Neural crest cell (in vitro differentiated cells): ENCODE data around the gene HIRA. TPM values are rescaled to one million over a fixed set of nuclear protein-coding genes. Genes with fewer than 3 reads are reported as not detected.
"Not testable (repeated sequence)": the region's sequence is repeated elsewhere in the genome, so short reads cannot be mapped to it uniquely, and the experiment has no call there.

Experiments
- DNase-seq: peaks from one replicate; pipeline ENCODE4 v3.0.0; 2021; ENCODE audit warnings: low read depth, mixed read lengths, low spot score
- H3K27ac Mint-ChIP-seq: one replicate; pipeline ENCODE4 v1.8.0; 2021; ENCODE audit warnings: mild to moderate bottlenecking, mixed read lengths; ENCODE audit not compliant: unreplicated experiment
- H3K27me3 Mint-ChIP-seq: 2 replicates; pipeline ENCODE4 v1.8.0; 2021; ENCODE audit warnings: low read depth, mild to moderate bottlenecking, mixed read lengths
- H3K36me3 Mint-ChIP-seq: 2 replicates; pipeline ENCODE4 v1.8.0; 2021; ENCODE audit warnings: low read depth, mild to moderate bottlenecking, mixed read lengths
- H3K4me1 Mint-ChIP-seq: 2 replicates; pipeline ENCODE4 v1.8.0; 2021; ENCODE audit warnings: mixed read lengths
- H3K4me3 Mint-ChIP-seq: one replicate; pipeline ENCODE4 v1.8.0; 2021; ENCODE audit warnings: mild to moderate bottlenecking, mixed read lengths
- H3K9me3 Mint-ChIP-seq: 2 replicates; pipeline ENCODE4 v1.8.0; 2021; ENCODE audit warnings: mixed read lengths
- total RNA-seq: library from RNA; stranded (reverse); gene quantifications from 2 replicates; pipeline ENCODE4 v1.2.1, GENCODE V29; 2021
- TF ChIP-seq, protein P1 (sequence below): fragments of 200-600 bp; sonication (generic); conservative IDR thresholded peaks from 2 replicates; pipeline ENCODE4 v1.5.0; 2021; ENCODE audit warnings: antibody characterized with exemption, mild to moderate bottlenecking

HIRA gene
- total RNA-seq, 1 donor from 2014 or later: 57.1 TPM

- TF ChIP-seq, protein P1, sequence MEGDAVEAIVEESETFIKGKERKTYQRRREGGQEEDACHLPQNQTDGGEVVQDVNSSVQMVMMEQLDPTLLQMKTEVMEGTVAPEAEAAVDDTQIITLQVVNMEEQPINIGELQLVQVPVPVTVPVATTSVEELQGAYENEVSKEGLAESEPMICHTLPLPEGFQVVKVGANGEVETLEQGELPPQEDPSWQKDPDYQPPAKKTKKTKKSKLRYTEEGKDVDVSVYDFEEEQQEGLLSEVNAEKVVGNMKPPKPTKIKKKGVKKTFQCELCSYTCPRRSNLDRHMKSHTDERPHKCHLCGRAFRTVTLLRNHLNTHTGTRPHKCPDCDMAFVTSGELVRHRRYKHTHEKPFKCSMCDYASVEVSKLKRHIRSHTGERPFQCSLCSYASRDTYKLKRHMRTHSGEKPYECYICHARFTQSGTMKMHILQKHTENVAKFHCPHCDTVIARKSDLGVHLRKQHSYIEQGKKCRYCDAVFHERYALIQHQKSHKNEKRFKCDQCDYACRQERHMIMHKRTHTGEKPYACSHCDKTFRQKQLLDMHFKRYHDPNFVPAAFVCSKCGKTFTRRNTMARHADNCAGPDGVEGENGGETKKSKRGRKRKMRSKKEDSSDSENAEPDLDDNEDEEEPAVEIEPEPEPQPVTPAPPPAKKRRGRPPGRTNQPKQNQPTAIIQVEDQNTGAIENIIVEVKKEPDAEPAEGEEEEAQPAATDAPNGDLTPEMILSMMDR: no peak
- no peak for DNase-seq
- H3K4me1 Mint-ChIP-seq: no peaks in the 10 kb centered on the region
- no peaks in the 10 kb centered on the region for H3K27me3 Mint-ChIP-seq
- no peak overlapping the region for H3K4me3 Mint-ChIP-seq
- no peak overlapping the region for H3K27ac Mint-ChIP-seq
- peaks cover 28% of the 10 kb centered on the region for H3K9me3 Mint-ChIP-seq
- H3K36me3 Mint-ChIP-seq: peaks cover 87% of the 10 kb centered on the region
Observed at GRCh38 chr22:19337137-19337536, 94.4 kb downstream of the HIRA start.

DNA sequence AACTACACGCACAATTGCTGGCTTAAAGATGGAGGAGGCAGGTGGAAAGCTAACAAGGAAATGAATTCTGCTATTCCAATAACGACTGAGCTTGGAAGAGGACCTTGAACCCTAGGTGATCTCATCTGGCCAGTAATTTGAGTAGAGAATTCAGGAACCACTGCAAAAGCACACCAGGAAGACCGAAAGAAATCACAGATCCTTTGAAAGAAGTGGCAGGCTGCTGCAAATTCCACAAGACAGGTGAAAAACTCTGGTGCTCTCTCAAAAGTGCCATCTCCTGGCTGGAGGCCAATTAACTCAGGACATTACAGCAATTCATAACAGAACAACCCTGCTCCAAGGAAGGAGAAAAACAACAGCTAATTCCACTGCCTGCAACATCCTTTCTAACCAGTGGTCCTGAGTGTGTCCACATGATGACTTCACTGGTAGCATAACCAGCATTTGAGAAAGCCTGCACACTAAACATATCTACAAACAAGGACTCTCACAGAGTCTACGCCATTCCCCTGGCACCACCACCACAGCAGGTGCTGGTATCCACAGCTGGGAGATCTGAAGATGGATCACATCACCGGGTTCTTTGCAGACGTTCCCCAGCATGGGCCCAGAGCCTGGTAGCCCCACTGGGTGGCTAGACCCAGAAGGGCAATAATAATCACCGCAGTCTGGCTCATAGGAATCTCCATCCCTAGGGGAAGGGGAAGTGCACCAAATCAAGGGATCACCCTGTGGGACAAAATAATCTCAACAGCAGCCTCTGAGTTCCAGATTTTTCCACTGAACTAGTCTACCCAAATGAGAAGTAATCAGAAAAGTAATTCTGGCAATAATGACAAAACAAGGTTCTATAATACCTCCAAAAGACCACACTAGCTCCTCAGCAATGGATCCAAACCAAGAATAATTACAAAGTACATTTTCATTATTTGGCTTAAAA, 95.1 kb downstream of the HIRA start:
- H3K27ac Mint-ChIP-seq: no peak overlapping the region
- no peak for DNase-seq
- no peaks in the 10 kb centered on the region for H3K4me1 Mint-ChIP-seq
- peaks cover 86% of the 10 kb centered on the region for H3K36me3 Mint-ChIP-seq
- no peak overlapping the region for H3K4me3 Mint-ChIP-seq
- no peaks in the 10 kb centered on the region for H3K27me3 Mint-ChIP-seq
- TF ChIP-seq, protein P1: no peak
- H3K9me3 Mint-ChIP-seq: peaks cover 28% of the 10 kb centered on the region

DNA sequence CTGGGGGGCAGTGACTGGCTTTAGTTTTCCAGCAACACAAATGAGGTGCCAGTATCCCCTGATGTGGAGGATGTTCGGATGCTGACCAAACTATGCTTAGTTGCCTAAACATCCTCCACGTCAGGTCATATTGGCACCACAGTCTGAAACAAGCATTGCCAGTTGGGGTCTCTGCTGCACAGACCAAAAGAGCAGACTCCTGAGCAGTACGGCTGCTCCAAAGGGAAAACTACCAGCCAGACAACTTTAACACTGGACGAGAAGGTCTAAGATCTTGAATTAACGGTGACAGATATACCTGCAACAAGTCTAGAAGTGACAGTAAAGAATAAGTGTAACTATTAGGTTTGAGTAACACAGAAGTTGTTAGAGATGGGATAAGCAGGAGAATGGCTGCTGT, 99.6 kb downstream of the HIRA start:
- H3K4me3 Mint-ChIP-seq: no peak overlapping the region
- H3K9me3 Mint-ChIP-seq: peaks cover 19% of the 10 kb centered on the region
- no peak overlapping the region for H3K27ac Mint-ChIP-seq
- no peak for DNase-seq
- peaks cover 72% of the 10 kb centered on the region for H3K36me3 Mint-ChIP-seq
- no peaks in the 10 kb centered on the region for H3K4me1 Mint-ChIP-seq
- TF ChIP-seq, protein P1: no peak
- H3K27me3 Mint-ChIP-seq: no peaks in the 10 kb centered on the region

DNA sequence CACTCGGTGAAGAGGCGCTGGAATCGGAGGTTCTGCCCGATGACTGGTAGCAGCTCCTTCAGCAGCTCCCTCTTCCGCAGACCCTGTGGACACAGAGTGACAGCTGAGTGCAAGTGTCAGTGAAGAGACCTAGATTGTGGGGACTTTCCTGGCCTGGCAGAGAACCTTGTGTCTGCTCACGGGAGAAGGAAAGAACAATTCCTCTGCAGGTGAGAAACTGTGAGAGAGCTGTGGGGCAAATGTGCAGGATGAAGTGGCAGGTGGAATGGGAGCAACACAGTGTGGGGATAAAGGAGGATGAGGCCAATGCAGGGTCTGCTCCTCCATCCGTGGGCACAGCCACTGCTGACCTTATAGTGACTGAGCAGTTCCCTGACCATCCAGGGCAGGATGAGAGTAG, 100.1 kb downstream of the HIRA start:
- Mint-ChIP-seq H3K27me3 (no peaks in the 10 kb centered on the region), H3K4me3 (no peak overlapping the region), H3K27ac (no peak overlapping the region), H3K4me1 (no peaks in the 10 kb centered on the region), H3K9me3 (peaks cover 19% of the 10 kb centered on the region), H3K36me3 (peaks cover 67% of the 10 kb centered on the region)
- TF ChIP-seq, protein P1: no peak
- DNase-seq: no peak

DNA sequence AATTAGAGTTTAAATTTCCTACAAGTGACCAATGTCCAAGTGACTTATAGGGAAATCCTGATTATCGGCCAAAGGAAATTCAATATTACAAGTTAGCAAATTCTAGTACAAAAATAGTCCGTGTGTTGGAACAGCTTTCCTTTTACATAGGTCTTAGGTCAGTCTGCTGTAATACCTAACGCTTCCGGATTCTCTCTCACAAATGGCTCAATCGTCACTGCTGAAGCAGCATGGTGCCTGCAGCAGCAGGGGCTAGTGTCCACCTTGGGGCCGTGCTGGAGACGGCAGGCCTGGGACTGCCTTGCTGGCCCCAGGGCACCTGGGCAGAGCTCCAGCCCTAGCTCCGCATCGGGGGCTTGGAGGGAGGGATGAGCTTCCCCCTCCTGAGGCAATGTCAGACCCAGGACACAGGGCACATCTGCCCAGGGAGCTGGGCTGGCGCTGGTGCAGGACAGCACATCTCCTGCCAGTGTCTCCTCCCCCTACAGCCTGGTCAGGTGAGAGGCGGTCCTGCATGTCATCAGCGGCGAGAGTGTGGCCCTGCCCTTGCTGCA, 100.6 kb downstream of the HIRA start:
- Mint-ChIP-seq H3K27me3 (no peaks in the 10 kb centered on the region), H3K4me3 (no peak overlapping the region), H3K4me1 (no peaks in the 10 kb centered on the region), H3K9me3 (peaks cover 17% of the 10 kb centered on the region), H3K36me3 (peaks cover 67% of the 10 kb centered on the region), H3K27ac (no peak overlapping the region)
- TF ChIP-seq, protein P1: no peak
- no peak for DNase-seq

DNA sequence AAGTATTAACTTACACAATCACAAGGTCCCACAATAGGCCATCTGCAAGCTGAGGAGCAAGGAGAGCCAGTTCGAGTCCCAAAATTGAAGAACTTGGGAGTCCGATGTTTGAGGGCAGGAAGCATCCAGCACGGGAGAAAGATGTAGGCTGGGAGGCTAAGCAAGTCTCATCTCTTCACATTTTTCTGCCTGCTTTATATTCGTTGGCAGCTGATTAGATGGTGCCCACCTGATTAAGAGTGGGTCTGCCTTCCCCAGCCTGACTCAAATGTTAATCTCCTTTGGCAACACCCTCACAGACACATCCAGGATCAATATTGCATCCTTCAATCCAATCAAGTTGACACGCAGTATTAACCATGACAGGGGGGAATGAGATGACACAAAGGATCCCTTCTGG, 101.3 kb downstream of the HIRA start:
- not testable (repeated sequence) for DNase-seq, H3K4me3 Mint-ChIP-seq, H3K4me1 Mint-ChIP-seq, H3K27ac Mint-ChIP-seq, H3K27me3 Mint-ChIP-seq
- peaks cover 16% of the 10 kb centered on the region for H3K9me3 Mint-ChIP-seq
- H3K36me3 Mint-ChIP-seq: peaks cover 65% of the 10 kb centered on the region
